Muscle of arm (tissue), 12 donors: ENCODE results near the gene HOXC6. TPM values are rescaled to one million over a fixed set of nuclear protein-coding genes. Genes with fewer than 3 reads are reported as not detected.
"Not testable (repeated sequence)": the region's sequence is repeated elsewhere in the genome, so short reads cannot be mapped to it uniquely, and the experiment has no call there.

Source experiments
- DNase-seq: peaks from one replicate; pipeline ENCODE4 v3.0.0-alpha.2; 2013
- polyA plus RNA-seq, 12 donors: library from polyadenylated mRNA; unstranded; fragments of 120-200 nt; gene quantifications; one replicate each; pipeline ENCODE4 v1.2.1, GENCODE V29; 2013; ENCODE audit not compliant: insufficient read length in 12 of 12

The HOXC6 gene
- polyA plus RNA-seq, 12 donors, result 3.0 to 20.5 (median 5.9) TPM; not detected in 2

GRCh38 chr12:54038871-54039414 is 10.7 kb downstream of the HOXC6 start:
- no peak for DNase-seq

- DNase-seq, result peak; percentile 90
Measured at GRCh38 chr12:54039417-54040147, 11.3 kb downstream of the HOXC6 start.

- DNase-seq, result no peak
Measured at GRCh38 chr12:54040148-54040494, 11.9 kb downstream of the HOXC6 start.

GRCh38 chr12:54040648-54041047 is 12.4 kb downstream of the HOXC6 start:
- no peak for DNase-seq

GRCh38 chr12:54041097-54041690 is 13.0 kb downstream of the HOXC6 start:
- DNase-seq, result no peak

- DNase-seq, result not testable (repeated sequence)
Measured at GRCh38 chr12:54042033-54042432, 13.8 kb downstream of the HOXC6 start.

- DNase-seq, result no peak
Measured at GRCh38 chr12:54042970-54043853, 15.0 kb downstream of the HOXC6 start.

GRCh38 chr12:54044425-54045103 is 16.3 kb downstream of the HOXC6 start:
- no peak for DNase-seq

- DNase-seq, result no peak
Measured at GRCh38 chr12:54045401-54045800, 17.2 kb downstream of the HOXC6 start.

GRCh38 chr12:54045868-54046521 is 17.8 kb downstream of the HOXC6 start:
- DNase-seq, result no peak

- DNase-seq, result no peak
Measured at GRCh38 chr12:54046809-54047159, 18.5 kb downstream of the HOXC6 start.

- no peak for DNase-seq
Measured at GRCh38 chr12:54047160-54047963, 19.1 kb downstream of the HOXC6 start.

- no peak for DNase-seq
Measured at GRCh38 chr12:54047964-54048303, 19.7 kb downstream of the HOXC6 start.

- no peak for DNase-seq
Measured at GRCh38 chr12:54048406-54049093, 20.3 kb downstream of the HOXC6 start.

- no peak for DNase-seq
Measured at GRCh38 chr12:54049108-54049507, 20.9 kb downstream of the HOXC6 start.

GRCh38 chr12:54050482-54050810 is 22.2 kb downstream of the HOXC6 start:
- DNase-seq, result no peak

- DNase-seq, result no peak
Measured at GRCh38 chr12:54051026-54051842, 23.0 kb downstream of the HOXC6 start.

GRCh38 chr12:54051874-54052437 is 23.7 kb downstream of the HOXC6 start:
- DNase-seq, result no peak
